NOMO-1 treated with DMSO at 0.1 percent for 48 hours (cell line): ENCODE measurements around the gene CA6.
"Not testable (repeated sequence)": the region's sequence is repeated elsewhere in the genome, so short reads cannot be mapped to it uniquely, and the experiment has no call there.

Experiments used
- DNase-seq: peaks from one replicate; lab custom pipeline; 2025; ENCODE audit not compliant: unreplicated experiment; lab: John Stamatoyannopoulos, UW

Gene CA6

GRCh38 chr1:8945568-8945967 is at the start of gene CA6:
Gene CA6 (plus strand): TSS chr1:8945868. CDS start chr1:8945887, 19 bp downstream.
- no peak for DNase-seq

GRCh38 chr1:8896775-8897174 is 48.9 kb upstream of the CA6 start:
- DNase-seq, result peak; percentile 75

GRCh38 chr1:8897505-8897904 is 48.2 kb upstream of the CA6 start:
- not testable (repeated sequence) for DNase-seq

GRCh38 chr1:8898418-8898817 is 47.2 kb upstream of the CA6 start:
- DNase-seq, result not testable (repeated sequence)

GRCh38 chr1:8899046-8899445 is 46.6 kb upstream of the CA6 start:
- no peak for DNase-seq

- DNase-seq, result not testable (repeated sequence)
Observed at GRCh38 chr1:8900684-8901083, 45.0 kb upstream of the CA6 start.

- DNase-seq, result no peak
Observed at GRCh38 chr1:8902765-8903164, 42.9 kb upstream of the CA6 start.

- no peak for DNase-seq
Observed at GRCh38 chr1:8903410-8903809, 42.3 kb upstream of the CA6 start.

GRCh38 chr1:8903908-8904650 is 41.6 kb upstream of the CA6 start:
- DNase-seq, result no peak

GRCh38 chr1:8905582-8906191 is 40.0 kb upstream of the CA6 start:
- DNase-seq, result no peak

- peak; percentile 78 for DNase-seq
Observed at GRCh38 chr1:8908388-8909151, 37.1 kb upstream of the CA6 start.

GRCh38 chr1:8910331-8910730 is 35.3 kb upstream of the CA6 start:
- DNase-seq, result no peak

GRCh38 chr1:8910914-8911313 is 34.8 kb upstream of the CA6 start:
- DNase-seq, result no peak

GRCh38 chr1:8911416-8912309 is 34.0 kb upstream of the CA6 start:
- DNase-seq, result no peak

GRCh38 chr1:8913457-8913856 is 32.2 kb upstream of the CA6 start:
- no peak for DNase-seq

- no peak for DNase-seq
Observed at GRCh38 chr1:8914466-8914865, 31.2 kb upstream of the CA6 start.

GRCh38 chr1:8915446-8915845 is 30.2 kb upstream of the CA6 start:
- no peak for DNase-seq

- DNase-seq, result not testable (repeated sequence)
Observed at GRCh38 chr1:8917536-8917935, 28.1 kb upstream of the CA6 start.

- no peak for DNase-seq
Observed at GRCh38 chr1:8922962-8923361, 22.7 kb upstream of the CA6 start.

GRCh38 chr1:8925406-8925805 is 20.3 kb upstream of the CA6 start:
- peak; percentile 68 for DNase-seq

- no peak for DNase-seq
Observed at GRCh38 chr1:8925960-8926359, 19.7 kb upstream of the CA6 start.
